ENCODE measurements around the gene KBTBD7. TPM values are rescaled to one million over a fixed set of nuclear protein-coding genes. Genes with fewer than 3 reads are reported as not detected.

KBTBD7 gene
- total RNA-seq, result 8.4 TPM
- long read RNA-seq, full-length matches to known transcripts, result 34 of 34 reads
- long read RNA-seq, partial matches to known transcripts, result 0 of 34 reads
- long read RNA-seq, other reads (novel, unspliced or antisense), result 0 of 34 reads

GRCh38 chr13:41193919-41194824 lies at the start of gene KBTBD7:
TSS of gene KBTBD7 (minus strand) at chr13:41194569. CDS start at chr13:41194257, 312 bp downstream.
- intact Hi-C loops (cut with DNase I), result no loop called here
- TF ChIP-seq CTCF (IDR thresholded peaks at IDR 0.05), result no peak
- Histone ChIP-seq H3K4me1 (peaks cover 20% of the 10 kb centered on the region), H3K27me3 (ENCODE audit: low read depth) (no peaks in the 10 kb centered on the region), H3K27ac (peak within 1 kb of the TSS; percentile 89), H3K36me3 (no peaks in the 10 kb centered on the region), H3K9me3 (no peaks in the 10 kb centered on the region), H3K4me3 (peak within 1 kb of the TSS; percentile 81)
- DNase-seq (peak; percentile 96), ATAC-seq (peak; percentile 99)

GRCh38 chr13:41241626-41242025 lies 47.3 kb upstream of the KBTBD7 start:
- DNase-seq (no peak), ATAC-seq (no peak)
- Histone ChIP-seq H3K4me1 (no peaks in the 10 kb centered on the region), H3K4me3 (no peak overlapping the region), H3K27me3 (ENCODE audit: low read depth) (no peaks in the 10 kb centered on the region), H3K9me3 (no peaks in the 10 kb centered on the region), H3K36me3 (peaks cover 14% of the 10 kb centered on the region), H3K27ac (no peak overlapping the region)
- intact Hi-C loops (cut with DNase I), result no loop called here
- TF ChIP-seq CTCF (IDR thresholded peaks at IDR 0.05), result no peak

GRCh38 chr13:41236369-41236768 lies 42.0 kb upstream of the KBTBD7 start:
- no peak for ATAC-seq
- TF ChIP-seq CTCF (IDR thresholded peaks at IDR 0.05), result no peak
- intact Hi-C loops (cut with DNase I), result no loop called here

GRCh38 chr13:41232578-41233480 lies 38.5 kb upstream of the KBTBD7 start:
- no peak for TF ChIP-seq CTCF (IDR thresholded peaks at IDR 0.05)
- Histone ChIP-seq H3K9me3 (no peaks in the 10 kb centered on the region), H3K36me3 (peaks cover 15% of the 10 kb centered on the region), H3K27ac (no peak overlapping the region), H3K4me3 (no peak overlapping the region), H3K27me3 (ENCODE audit: low read depth) (no peaks in the 10 kb centered on the region), H3K4me1 (no peaks in the 10 kb centered on the region)
- intact Hi-C loops (cut with DNase I), result no loop called here
- ATAC-seq, result no peak
- no peak for DNase-seq

More at GRCh38 chr13:41236369-41236768, 42.0 kb upstream of the KBTBD7 start:
- H3K27me3 ChIP-seq (ENCODE audit: low read depth), result no peaks in the 10 kb centered on the region
- H3K27ac ChIP-seq, result no peak overlapping the region
- DNase-seq, result no peak
- peaks cover 17% of the 10 kb centered on the region for H3K36me3 ChIP-seq
- H3K4me3 ChIP-seq, result no peak overlapping the region
- no peaks in the 10 kb centered on the region for H3K9me3 ChIP-seq
- no peaks in the 10 kb centered on the region for H3K4me1 ChIP-seq

- peak; percentile 62 for DNase-seq
- Histone ChIP-seq H3K36me3 (peaks cover 20% of the 10 kb centered on the region), H3K4me3 (no peak overlapping the region), H3K9me3 (no peaks in the 10 kb centered on the region), H3K27ac (no peak overlapping the region), H3K4me1 (no peaks in the 10 kb centered on the region), H3K27me3 (ENCODE audit: low read depth) (no peaks in the 10 kb centered on the region)
- TF ChIP-seq CTCF (IDR thresholded peaks at IDR 0.05), result no peak
- peak; percentile 68 to 74 for ATAC-seq
- intact Hi-C loops (cut with DNase I), result no loop called here
These were observed 37.4 kb upstream of the KBTBD7 start for GRCh38 chr13:41231786-41232185.

All from lower lobe of right lung (tissue), 2 donors.